ENCODE measurements around the gene MFSD6.

MFSD6 gene

GRCh38 chr2:190415794-190416775, 7.9 kb downstream of the MFSD6 start:
- no peak overlapping the region for H3K4me3 ChIP-seq (ENCODE audit: low read depth, low read length)
- no peak for TF ChIP-seq CTCF (IDR thresholded peaks at IDR 0.05; ENCODE audit: low read depth, low read length)
- in situ Hi-C loops (cut with HindIII; ENCODE audit: low sequenced_read_pairs) = no loop called here
- DNase-seq (ENCODE audit: low read depth, low spot score) = no peak

- TF ChIP-seq CTCF (IDR thresholded peaks at IDR 0.05; ENCODE audit: low read depth, low read length) = no peak
- H3K4me3 ChIP-seq (ENCODE audit: low read depth, low read length) = no peak overlapping the region
- no peak for DNase-seq (ENCODE audit: low read depth, low spot score)
- in situ Hi-C loops (cut with HindIII; ENCODE audit: low sequenced_read_pairs) = no loop called here
These were observed 9.1 kb downstream of the MFSD6 start for GRCh38 chr2:190417045-190417842.

- no peak for DNase-seq (ENCODE audit: low read depth, low spot score)
- H3K4me3 ChIP-seq (ENCODE audit: low read depth, low read length) = no peak overlapping the region
- in situ Hi-C loops (cut with HindIII; ENCODE audit: low sequenced_read_pairs) = no loop called here
- TF ChIP-seq CTCF (IDR thresholded peaks at IDR 0.05; ENCODE audit: low read depth, low read length) = no peak
These were observed 10.6 kb downstream of the MFSD6 start for GRCh38 chr2:190418727-190419126.

GRCh38 chr2:190420801-190421200, 12.6 kb downstream of the MFSD6 start:
- in situ Hi-C loops (cut with HindIII; ENCODE audit: low sequenced_read_pairs) = no loop called here

GRCh38 chr2:190425221-190425866, 17.2 kb downstream of the MFSD6 start:
- no peak for TF ChIP-seq CTCF (IDR thresholded peaks at IDR 0.05; ENCODE audit: low read depth, low read length)
- no peak for DNase-seq (ENCODE audit: low read depth, low spot score)

More at GRCh38 chr2:190420801-190421200, 12.6 kb downstream of the MFSD6 start:
- no peak for DNase-seq (ENCODE audit: low read depth, low spot score)
- H3K4me3 ChIP-seq (ENCODE audit: low read depth, low read length) = no peak overlapping the region
- no peak for TF ChIP-seq CTCF (IDR thresholded peaks at IDR 0.05; ENCODE audit: low read depth, low read length)

More at GRCh38 chr2:190425221-190425866, 17.2 kb downstream of the MFSD6 start:
- no peak overlapping the region for H3K4me3 ChIP-seq (ENCODE audit: low read depth, low read length)
- in situ Hi-C loops (cut with HindIII; ENCODE audit: low sequenced_read_pairs) = no loop called here
